SK-N-SH treated with all-trans-retinoic acid at 6 μM for 48 hours (cell line): ENCODE measurements around the gene ST3GAL3.
"Not testable (repeated sequence)": the region's sequence is repeated elsewhere in the genome, so short reads cannot be mapped to it uniquely, and the experiment has no call there.

ENCODE experiments used
- ARNTL ChIP-seq: fragments of 450-650 bp; formaldehyde crosslinking; IDR thresholded peaks from 2 replicates; pipeline ENCODE4 v1.5.0; 2020; ENCODE audit warnings: low read depth, mild to moderate bottlenecking, moderate library complexity, borderline replicate concordance
- RARB ChIP-seq: fragments of 250-450 bp; sonication (Bioruptor Pico); IDR thresholded peaks from 2 replicates; pipeline ENCODE4 v1.8.0; 2021; ENCODE audit warnings: mild to moderate bottlenecking, moderate library complexity
- SNAI2 ChIP-seq: fragments of 250-450 bp; sonication (Bioruptor Pico); IDR thresholded peaks from 2 replicates; pipeline ENCODE4 v1.5.0; 2020; ENCODE audit warnings: mild to moderate bottlenecking, moderate library complexity
- ZFP3 ChIP-seq: fragments of 250-450 bp; sonication (Bioruptor Pico); IDR thresholded peaks from 2 replicates; pipeline ENCODE4 v1.5.0; 2020; ENCODE audit warnings: mild to moderate bottlenecking, moderate library complexity
- ZNF70 ChIP-seq: fragments of 450-650 bp; formaldehyde crosslinking; IDR thresholded peaks from 2 replicates; pipeline ENCODE4 v1.5.0; 2020; ENCODE audit warnings: mild to moderate bottlenecking, moderate library complexity
- TF ChIP-seq, protein P1 (sequence below): fragments of 250-450 bp; sonication (Bioruptor Pico); IDR thresholded peaks from 2 replicates; pipeline ENCODE4 v1.5.0; 2020; ENCODE audit warnings: mild to moderate bottlenecking, moderate library complexity
- TF ChIP-seq, protein P2 (sequence below): fragments of 250-450 bp; sonication (Bioruptor Pico); IDR thresholded peaks from 2 replicates; pipeline ENCODE4 v1.8.0; 2020; ENCODE audit warnings: mild to moderate bottlenecking, moderate library complexity, borderline replicate concordance

DNA sequence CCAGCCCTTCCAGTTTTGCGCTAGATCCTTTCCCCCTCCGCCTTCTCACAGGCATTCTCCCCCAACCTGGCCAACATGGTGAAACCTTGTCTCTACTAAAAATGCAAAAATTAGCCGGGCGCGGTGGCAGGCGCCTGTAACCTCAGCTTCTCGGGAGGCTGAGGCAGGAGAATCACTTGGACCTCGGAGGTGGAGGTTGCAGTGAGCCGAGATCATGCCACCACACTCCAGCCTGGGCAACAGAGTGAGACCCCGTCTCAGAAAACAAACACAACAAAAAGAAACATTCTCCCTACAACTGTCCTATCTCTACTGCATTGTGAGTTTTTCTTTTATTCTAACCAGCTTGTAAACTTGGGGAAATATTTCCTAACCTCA is 126.6 kb downstream of the ST3GAL3 start:
- TF ChIP-seq SNAI2; ZFP3 (CRISPR knock-in tag); ZNF70 (CRISPR knock-in tag); RARB (CRISPR knock-in tag); ARNTL (CRISPR knock-in tag): not testable (repeated sequence)
- TF ChIP-seq, protein P1, sequence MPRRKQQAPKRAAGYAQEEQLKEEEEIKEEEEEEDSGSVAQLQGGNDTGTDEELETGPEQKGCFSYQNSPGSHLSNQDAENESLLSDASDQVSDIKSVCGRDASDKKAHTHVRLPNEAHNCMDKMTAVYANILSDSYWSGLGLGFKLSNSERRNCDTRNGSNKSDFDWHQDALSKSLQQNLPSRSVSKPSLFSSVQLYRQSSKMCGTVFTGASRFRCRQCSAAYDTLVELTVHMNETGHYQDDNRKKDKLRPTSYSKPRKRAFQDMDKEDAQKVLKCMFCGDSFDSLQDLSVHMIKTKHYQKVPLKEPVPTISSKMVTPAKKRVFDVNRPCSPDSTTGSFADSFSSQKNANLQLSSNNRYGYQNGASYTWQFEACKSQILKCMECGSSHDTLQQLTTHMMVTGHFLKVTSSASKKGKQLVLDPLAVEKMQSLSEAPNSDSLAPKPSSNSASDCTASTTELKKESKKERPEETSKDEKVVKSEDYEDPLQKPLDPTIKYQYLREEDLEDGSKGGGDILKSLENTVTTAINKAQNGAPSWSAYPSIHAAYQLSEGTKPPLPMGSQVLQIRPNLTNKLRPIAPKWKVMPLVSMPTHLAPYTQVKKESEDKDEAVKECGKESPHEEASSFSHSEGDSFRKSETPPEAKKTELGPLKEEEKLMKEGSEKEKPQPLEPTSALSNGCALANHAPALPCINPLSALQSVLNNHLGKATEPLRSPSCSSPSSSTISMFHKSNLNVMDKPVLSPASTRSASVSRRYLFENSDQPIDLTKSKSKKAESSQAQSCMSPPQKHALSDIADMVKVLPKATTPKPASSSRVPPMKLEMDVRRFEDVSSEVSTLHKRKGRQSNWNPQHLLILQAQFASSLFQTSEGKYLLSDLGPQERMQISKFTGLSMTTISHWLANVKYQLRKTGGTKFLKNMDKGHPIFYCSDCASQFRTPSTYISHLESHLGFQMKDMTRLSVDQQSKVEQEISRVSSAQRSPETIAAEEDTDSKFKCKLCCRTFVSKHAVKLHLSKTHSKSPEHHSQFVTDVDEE (CRISPR knock-in tag), result not testable (repeated sequence)
- TF ChIP-seq, protein P2, sequence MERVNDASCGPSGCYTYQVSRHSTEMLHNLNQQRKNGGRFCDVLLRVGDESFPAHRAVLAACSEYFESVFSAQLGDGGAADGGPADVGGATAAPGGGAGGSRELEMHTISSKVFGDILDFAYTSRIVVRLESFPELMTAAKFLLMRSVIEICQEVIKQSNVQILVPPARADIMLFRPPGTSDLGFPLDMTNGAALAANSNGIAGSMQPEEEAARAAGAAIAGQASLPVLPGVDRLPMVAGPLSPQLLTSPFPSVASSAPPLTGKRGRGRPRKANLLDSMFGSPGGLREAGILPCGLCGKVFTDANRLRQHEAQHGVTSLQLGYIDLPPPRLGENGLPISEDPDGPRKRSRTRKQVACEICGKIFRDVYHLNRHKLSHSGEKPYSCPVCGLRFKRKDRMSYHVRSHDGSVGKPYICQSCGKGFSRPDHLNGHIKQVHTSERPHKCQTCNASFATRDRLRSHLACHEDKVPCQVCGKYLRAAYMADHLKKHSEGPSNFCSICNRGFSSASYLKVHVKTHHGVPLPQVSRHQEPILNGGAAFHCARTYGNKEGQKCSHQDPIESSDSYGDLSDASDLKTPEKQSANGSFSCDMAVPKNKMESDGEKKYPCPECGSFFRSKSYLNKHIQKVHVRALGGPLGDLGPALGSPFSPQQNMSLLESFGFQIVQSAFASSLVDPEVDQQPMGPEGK (CRISPR knock-in tag), result not testable (repeated sequence)
